ENCODE measurements around the gene C14orf132. TPM values are rescaled to one million over a fixed set of nuclear protein-coding genes. Genes with fewer than 3 reads are reported as not detected.

The C14orf132 gene
- total RNA-seq, 1 donor from 2014 or later, result 8.0 TPM

DNA sequence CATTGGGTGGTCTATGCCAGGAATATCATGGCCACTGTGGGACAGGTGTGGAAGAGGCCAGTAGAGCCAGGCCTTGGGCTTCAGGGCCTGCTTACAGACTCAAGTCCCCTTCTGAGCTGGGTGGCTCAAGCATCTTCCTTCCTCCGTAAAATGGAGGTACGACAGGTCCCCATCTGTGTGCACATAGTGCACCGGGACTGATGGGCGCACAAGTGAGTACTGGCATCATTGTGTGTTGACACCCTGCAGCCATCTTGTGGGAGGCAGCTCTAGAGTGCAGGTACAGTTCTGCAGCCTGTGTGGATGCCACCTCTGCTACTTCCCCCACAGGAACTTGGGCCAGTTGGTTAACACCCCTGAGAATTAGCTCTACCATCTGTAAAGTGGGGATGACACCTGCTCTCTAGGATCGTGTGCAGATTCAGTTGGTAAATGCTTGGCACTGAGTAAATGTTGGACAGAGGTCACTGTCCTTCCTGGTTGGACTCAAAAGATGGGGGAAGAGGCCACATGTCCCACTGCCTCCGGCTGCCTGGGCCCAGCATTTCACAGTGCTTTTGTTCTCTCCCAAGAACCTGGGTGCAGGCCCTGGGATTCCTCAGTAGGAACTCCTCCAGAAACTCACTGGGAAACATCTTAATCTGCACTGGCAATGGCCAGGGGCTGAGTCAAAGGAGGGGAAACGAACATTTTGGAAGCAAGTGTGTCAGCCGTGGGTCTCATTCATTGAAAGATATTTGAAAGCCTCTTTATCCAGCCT is 70.6 kb downstream of the C14orf132 start:
- Histone ChIP-seq H4K20me1 (ENCODE audit: insufficient read depth, low read length) (no peaks in the 10 kb centered on the region), H3K4me1 (ENCODE audit: insufficient read depth, low read length) (no peaks in the 10 kb centered on the region), H3K9me3 (ENCODE audit: insufficient read depth, low read depth, low read length) (no peaks in the 10 kb centered on the region), H3K27ac (ENCODE audit: low read depth, low read length) (no peak overlapping the region), H3K9ac (ENCODE audit: low read length) (no peak overlapping the region), H3K36me3 (ENCODE audit: insufficient read depth, low read length) (no peaks in the 10 kb centered on the region), H2AFZ (ENCODE audit: low read depth, low read length) (no peak overlapping the region), H3K4me2 (ENCODE audit: low read length) (no peak overlapping the region), H3K79me2 (ENCODE audit: insufficient read depth, low read length) (no peaks in the 10 kb centered on the region), H3K27me3 (ENCODE audit: insufficient read depth, low read length) (peaks cover 2% of the 10 kb centered on the region), H3K4me3 (ENCODE audit: insufficient read depth, low read depth, low read length) (no peak overlapping the region)
- Mint-ChIP-seq H3K4me3 (ENCODE audit: unreplicated experiment) (no peak overlapping the region), H3K4me1 (ENCODE audit: low read depth, unreplicated experiment) (no peaks in the 10 kb centered on the region), H3K9me3 (ENCODE audit: unreplicated experiment) (peaks cover 11% of the 10 kb centered on the region), H3K36me3 (ENCODE audit: low read depth, unreplicated experiment) (no peaks in the 10 kb centered on the region), H3K27me3 (ENCODE audit: low read depth, unreplicated experiment) (peaks cover 27% of the 10 kb centered on the region), H3K27ac (ENCODE audit: unreplicated experiment) (peak overlapping the region; percentile 6)
- DNase-seq (ENCODE audit: low read depth) (no peak), FAIRE-seq (no peak)
- TF ChIP-seq, protein P1, sequence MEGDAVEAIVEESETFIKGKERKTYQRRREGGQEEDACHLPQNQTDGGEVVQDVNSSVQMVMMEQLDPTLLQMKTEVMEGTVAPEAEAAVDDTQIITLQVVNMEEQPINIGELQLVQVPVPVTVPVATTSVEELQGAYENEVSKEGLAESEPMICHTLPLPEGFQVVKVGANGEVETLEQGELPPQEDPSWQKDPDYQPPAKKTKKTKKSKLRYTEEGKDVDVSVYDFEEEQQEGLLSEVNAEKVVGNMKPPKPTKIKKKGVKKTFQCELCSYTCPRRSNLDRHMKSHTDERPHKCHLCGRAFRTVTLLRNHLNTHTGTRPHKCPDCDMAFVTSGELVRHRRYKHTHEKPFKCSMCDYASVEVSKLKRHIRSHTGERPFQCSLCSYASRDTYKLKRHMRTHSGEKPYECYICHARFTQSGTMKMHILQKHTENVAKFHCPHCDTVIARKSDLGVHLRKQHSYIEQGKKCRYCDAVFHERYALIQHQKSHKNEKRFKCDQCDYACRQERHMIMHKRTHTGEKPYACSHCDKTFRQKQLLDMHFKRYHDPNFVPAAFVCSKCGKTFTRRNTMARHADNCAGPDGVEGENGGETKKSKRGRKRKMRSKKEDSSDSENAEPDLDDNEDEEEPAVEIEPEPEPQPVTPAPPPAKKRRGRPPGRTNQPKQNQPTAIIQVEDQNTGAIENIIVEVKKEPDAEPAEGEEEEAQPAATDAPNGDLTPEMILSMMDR (IDR thresholded peaks at IDR 0.05; ENCODE audit: insufficient read depth, low read depth, low read length), result no peak
- TF ChIP-seq EZH2 (IDR thresholded peaks at IDR 0.05; ENCODE audit: insufficient read depth, low read length), result no peak

DNA sequence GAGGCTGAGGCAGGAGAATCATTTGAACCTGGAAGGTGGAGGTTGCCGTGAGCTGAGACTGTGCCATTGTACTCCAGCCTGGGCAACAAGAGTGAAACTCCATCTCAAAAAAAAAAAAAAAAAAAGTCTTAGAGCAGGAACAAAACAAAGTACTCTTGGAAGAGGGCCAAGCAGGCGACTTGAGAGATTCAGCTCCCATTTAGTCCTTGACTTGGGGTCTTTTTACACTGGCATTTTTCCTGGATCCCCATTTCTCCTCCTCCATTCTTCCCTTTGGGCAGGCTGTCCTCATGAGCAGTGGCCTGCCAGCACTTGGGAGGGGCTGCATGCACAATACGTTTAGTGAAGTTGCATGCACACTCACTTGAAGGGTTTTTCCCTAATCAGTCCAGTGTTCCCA is 72.9 kb downstream of the C14orf132 start:
- Histone ChIP-seq H3K27ac (ENCODE audit: low read depth, low read length) (no peak overlapping the region), H4K20me1 (ENCODE audit: insufficient read depth, low read length) (no peaks in the 10 kb centered on the region), H3K4me2 (ENCODE audit: low read length) (no peak overlapping the region), H3K36me3 (ENCODE audit: insufficient read depth, low read length) (no peaks in the 10 kb centered on the region), H3K4me3 (ENCODE audit: insufficient read depth, low read depth, low read length) (no peak overlapping the region), H3K79me2 (ENCODE audit: insufficient read depth, low read length) (no peaks in the 10 kb centered on the region), H3K9me3 (ENCODE audit: insufficient read depth, low read depth, low read length) (no peaks in the 10 kb centered on the region), H3K27me3 (ENCODE audit: insufficient read depth, low read length) (peaks cover 2% of the 10 kb centered on the region), H2AFZ (ENCODE audit: low read depth, low read length) (no peak overlapping the region), H3K4me1 (ENCODE audit: insufficient read depth, low read length) (no peaks in the 10 kb centered on the region), H3K9ac (ENCODE audit: low read length) (no peak overlapping the region)
- FAIRE-seq, result no peak
- DNase-seq (ENCODE audit: low read depth), result no peak
- Mint-ChIP-seq H3K27me3 (ENCODE audit: low read depth, unreplicated experiment) (peaks cover 23% of the 10 kb centered on the region), H3K9me3 (ENCODE audit: unreplicated experiment) (peaks cover 15% of the 10 kb centered on the region), H3K4me1 (ENCODE audit: low read depth, unreplicated experiment) (peaks cover 2% of the 10 kb centered on the region), H3K36me3 (ENCODE audit: low read depth, unreplicated experiment) (no peaks in the 10 kb centered on the region), H3K4me3 (ENCODE audit: unreplicated experiment) (no peak overlapping the region), H3K27ac (ENCODE audit: unreplicated experiment) (no peak overlapping the region)
- TF ChIP-seq, protein P1 (IDR thresholded peaks at IDR 0.05; ENCODE audit: insufficient read depth, low read depth, low read length), result no peak
- no peak for TF ChIP-seq EZH2 (IDR thresholded peaks at IDR 0.05; ENCODE audit: insufficient read depth, low read length)

DNA sequence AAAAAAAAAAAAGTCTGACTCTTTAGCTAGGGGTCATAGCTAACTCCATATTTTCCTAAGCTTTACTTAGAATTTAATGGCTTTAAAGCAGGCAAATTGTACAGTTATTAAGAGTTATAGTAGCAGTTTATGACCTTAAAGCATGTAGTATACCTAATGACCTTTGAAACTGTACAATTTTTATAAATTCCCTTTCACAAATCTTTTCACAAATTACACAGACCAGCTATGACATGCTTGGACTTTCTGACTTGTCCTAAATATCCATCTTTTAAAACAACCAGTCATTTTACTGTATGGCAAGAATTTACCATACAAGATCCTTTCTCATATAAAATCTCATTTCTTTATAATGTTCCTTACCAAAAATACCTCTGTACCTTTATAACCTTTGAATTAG is 74.8 kb downstream of the C14orf132 start:
- H3K9me3 Mint-ChIP-seq (ENCODE audit: unreplicated experiment), result peaks cover 15% of the 10 kb centered on the region
- no peaks in the 10 kb centered on the region for H3K79me2 ChIP-seq (ENCODE audit: insufficient read depth, low read length)
- no peak overlapping the region for H3K9ac ChIP-seq (ENCODE audit: low read length)
- H3K4me3 ChIP-seq (ENCODE audit: insufficient read depth, low read depth, low read length), result no peak overlapping the region
- no peaks in the 10 kb centered on the region for H3K27me3 ChIP-seq (ENCODE audit: insufficient read depth, low read length)
- no peaks in the 10 kb centered on the region for H3K4me1 ChIP-seq (ENCODE audit: insufficient read depth, low read length)
- H3K27ac Mint-ChIP-seq (ENCODE audit: unreplicated experiment), result no peak overlapping the region
- H3K27ac ChIP-seq (ENCODE audit: low read depth, low read length), result no peak overlapping the region
- TF ChIP-seq, protein P1 (IDR thresholded peaks at IDR 0.05; ENCODE audit: insufficient read depth, low read depth, low read length), result no peak
- TF ChIP-seq EZH2 (IDR thresholded peaks at IDR 0.05; ENCODE audit: insufficient read depth, low read length), result no peak
- peaks cover 7% of the 10 kb centered on the region for H3K4me1 Mint-ChIP-seq (ENCODE audit: low read depth, unreplicated experiment)
- H3K27me3 Mint-ChIP-seq (ENCODE audit: low read depth, unreplicated experiment), result peaks cover 5% of the 10 kb centered on the region
- H3K4me3 Mint-ChIP-seq (ENCODE audit: unreplicated experiment), result no peak overlapping the region
- no peak overlapping the region for H2AFZ ChIP-seq (ENCODE audit: low read depth, low read length)
- no peaks in the 10 kb centered on the region for H4K20me1 ChIP-seq (ENCODE audit: insufficient read depth, low read length)
- DNase-seq (ENCODE audit: low read depth) (no peak), FAIRE-seq (no peak)
- H3K36me3 ChIP-seq (ENCODE audit: insufficient read depth, low read length), result no peaks in the 10 kb centered on the region
- H3K36me3 Mint-ChIP-seq (ENCODE audit: low read depth, unreplicated experiment), result no peaks in the 10 kb centered on the region
- no peaks in the 10 kb centered on the region for H3K9me3 ChIP-seq (ENCODE audit: insufficient read depth, low read depth, low read length)
- H3K4me2 ChIP-seq (ENCODE audit: low read length), result no peak overlapping the region

All from astrocyte (in vitro differentiated cells and primary cell).